Measurements from ENCODE around the gene PITPNC1. TPM values are rescaled to one million over a fixed set of nuclear protein-coding genes. Genes with fewer than 3 reads are reported as not detected.
"Not testable (repeated sequence)": the region's sequence is repeated elsewhere in the genome, so short reads cannot be mapped to it uniquely, and the experiment has no call there.

Gene PITPNC1
- total RNA-seq, 1 donor from 2014 or later = 25.4 TPM

GRCh38 chr17:67646472-67646871 lies 269.4 kb downstream of the PITPNC1 start:
- ATAC-seq (no peak), DNase-seq (no peak)
- intact Hi-C loops (cut with DNase I) = no loop called here
- no peaks in the 10 kb centered on the region for H3K4me1 ChIP-seq
- no peaks in the 10 kb centered on the region for H3K36me3 ChIP-seq
- TF ChIP-seq CTCF (IDR thresholded peaks at IDR 0.05) = no peak
- H3K9me3 ChIP-seq = no peaks in the 10 kb centered on the region
- H3K4me3 ChIP-seq = no peak overlapping the region
- no peak overlapping the region for H3K27ac ChIP-seq
- no peaks in the 10 kb centered on the region for H3K27me3 ChIP-seq

GRCh38 chr17:67647482-67647881 lies 270.4 kb downstream of the PITPNC1 start:
- Histone ChIP-seq H3K27me3 (no peaks in the 10 kb centered on the region), H3K27ac (no peak overlapping the region), H3K9me3 (no peaks in the 10 kb centered on the region), H3K36me3 (no peaks in the 10 kb centered on the region), H3K4me1 (no peaks in the 10 kb centered on the region), H3K4me3 (no peak overlapping the region)
- no peak for DNase-seq
- no peak for TF ChIP-seq CTCF (IDR thresholded peaks at IDR 0.05)
- no peak for ATAC-seq
- intact Hi-C loops (cut with DNase I) = no loop called here

- TF ChIP-seq CTCF (IDR thresholded peaks at IDR 0.05) = no peak
- Histone ChIP-seq H3K4me1 (no peaks in the 10 kb centered on the region), H3K36me3 (no peaks in the 10 kb centered on the region), H3K9me3 (no peaks in the 10 kb centered on the region), H3K27ac (no peak overlapping the region), H3K4me3 (no peak overlapping the region), H3K27me3 (no peaks in the 10 kb centered on the region)
- DNase-seq (no peak), ATAC-seq (no peak)
- intact Hi-C loops (cut with DNase I) = no loop called here
Measured at GRCh38 chr17:67648032-67648905, 271.2 kb downstream of the PITPNC1 start.

- ATAC-seq; H3K9me3 ChIP-seq; H3K4me1 ChIP-seq; DNase-seq; H3K27me3 ChIP-seq; H3K27ac ChIP-seq; H3K4me3 ChIP-seq; H3K36me3 ChIP-seq; intact Hi-C loops (cut with DNase I): not testable (repeated sequence)
Measured at GRCh38 chr17:67648906-67649295, 271.8 kb downstream of the PITPNC1 start.

- TF ChIP-seq CTCF (IDR thresholded peaks at IDR 0.05) = no peak
- no peak for ATAC-seq
- Histone ChIP-seq H3K4me1 (no peaks in the 10 kb centered on the region), H3K27ac (no peak overlapping the region), H3K4me3 (no peak overlapping the region), H3K9me3 (no peaks in the 10 kb centered on the region), H3K36me3 (no peaks in the 10 kb centered on the region), H3K27me3 (no peaks in the 10 kb centered on the region)
- intact Hi-C loops (cut with DNase I) = no loop called here
- DNase-seq = no peak
Measured at GRCh38 chr17:67649891-67650290, 272.8 kb downstream of the PITPNC1 start.

GRCh38 chr17:67651218-67651579 lies 274.1 kb downstream of the PITPNC1 start:
- not testable (repeated sequence) for H3K27ac ChIP-seq, DNase-seq

More at GRCh38 chr17:67651218-67651579, 274.1 kb downstream of the PITPNC1 start:
- H3K4me3 ChIP-seq; H3K9me3 ChIP-seq; intact Hi-C loops (cut with DNase I); ATAC-seq; H3K4me1 ChIP-seq; H3K36me3 ChIP-seq; H3K27me3 ChIP-seq: not testable (repeated sequence)

Measured in upper lobe of right lung (tissue), 1 donor.